MCF 10A (cell line): ENCODE results near the gene ADAP1. TPM values are rescaled to one million over a fixed set of nuclear protein-coding genes. Genes with fewer than 3 reads are reported as not detected.

Source experiments
- BruUV-seq: library from RNA; stranded (reverse); fragments of 400-500 nt; replicated peaks from 2 replicates; lab custom pipeline; 2021; lab: Mats Ljungman, UMichigan
- CTCF ChIA-PET: fragments of 300-600 bp; sonication (Branson Sonifier 250); formaldehyde crosslinking; extraction: SDS; loops from one replicate; lab custom pipeline; 2021; ENCODE audit warnings: antibody characterized with exemption, inconsistent platforms; lab: Yijun Ruan, JAX
- POLR2A ChIA-PET: fragments of 300-600, 350-650 bp; sonication (Branson Sonifier 250); formaldehyde crosslinking; extraction: SDS; loops from one replicate; lab custom pipeline; 2020; ENCODE audit warnings: antibody characterized with exemption, inconsistent platforms; lab: Yijun Ruan, JAX
- DNase-seq: peaks from one replicate; pipeline ENCODE4 v3.0.0-alpha.2; 2018; ENCODE audit not compliant: unreplicated experiment
- H3K27ac Mint-ChIP-seq: one replicate; pipeline ENCODE4 v1.8.0; 2022; ENCODE audit warnings: mild to moderate bottlenecking, low read depth, mixed read lengths; ENCODE audit not compliant: unreplicated experiment
- H3K27me3 Mint-ChIP-seq: one replicate; pipeline ENCODE4 v1.8.0; 2022; ENCODE audit warnings: mixed read lengths; ENCODE audit not compliant: insufficient read depth, unreplicated experiment
- H3K36me3 Mint-ChIP-seq: one replicate; pipeline ENCODE4 v1.8.0; 2022; ENCODE audit warnings: mild to moderate bottlenecking, moderate library complexity, mixed read lengths; ENCODE audit not compliant: insufficient read depth, unreplicated experiment
- H3K4me1 Mint-ChIP-seq: one replicate; pipeline ENCODE4 v1.8.0; 2022; ENCODE audit warnings: mixed read lengths; ENCODE audit not compliant: insufficient read depth, unreplicated experiment
- H3K4me3 Mint-ChIP-seq: one replicate; pipeline ENCODE4 v1.8.0; 2022; ENCODE audit warnings: mild to moderate bottlenecking, moderate library complexity, mixed read lengths; ENCODE audit not compliant: unreplicated experiment
- H3K9me3 Mint-ChIP-seq: one replicate; pipeline ENCODE4 v1.8.0; 2022; ENCODE audit warnings: mixed read lengths; ENCODE audit not compliant: unreplicated experiment
- intact Hi-C: fragments of 100-400 bp; cut with micrococcal nuclease; formaldehyde crosslinking; loops from 2 replicates; pipeline ENCODE4 v1.14.1; 2022
- total RNA-seq: library from RNA; stranded (reverse); gene quantifications from 2 replicates; pipeline ENCODE4 v1.2.3, GENCODE V29; 2022
- TF ChIP-seq, protein P1 (sequence below): fragments of 200-600 bp; IDR thresholded peaks from one replicate; pipeline ENCODE4 v1.8.0; 2022; ENCODE audit warnings: antibody characterized with exemption, mild to moderate bottlenecking; ENCODE audit not compliant: unreplicated experiment

The ADAP1 gene
- total RNA-seq, 1 experiment from 2014 or later = 7.0 TPM

DNA sequence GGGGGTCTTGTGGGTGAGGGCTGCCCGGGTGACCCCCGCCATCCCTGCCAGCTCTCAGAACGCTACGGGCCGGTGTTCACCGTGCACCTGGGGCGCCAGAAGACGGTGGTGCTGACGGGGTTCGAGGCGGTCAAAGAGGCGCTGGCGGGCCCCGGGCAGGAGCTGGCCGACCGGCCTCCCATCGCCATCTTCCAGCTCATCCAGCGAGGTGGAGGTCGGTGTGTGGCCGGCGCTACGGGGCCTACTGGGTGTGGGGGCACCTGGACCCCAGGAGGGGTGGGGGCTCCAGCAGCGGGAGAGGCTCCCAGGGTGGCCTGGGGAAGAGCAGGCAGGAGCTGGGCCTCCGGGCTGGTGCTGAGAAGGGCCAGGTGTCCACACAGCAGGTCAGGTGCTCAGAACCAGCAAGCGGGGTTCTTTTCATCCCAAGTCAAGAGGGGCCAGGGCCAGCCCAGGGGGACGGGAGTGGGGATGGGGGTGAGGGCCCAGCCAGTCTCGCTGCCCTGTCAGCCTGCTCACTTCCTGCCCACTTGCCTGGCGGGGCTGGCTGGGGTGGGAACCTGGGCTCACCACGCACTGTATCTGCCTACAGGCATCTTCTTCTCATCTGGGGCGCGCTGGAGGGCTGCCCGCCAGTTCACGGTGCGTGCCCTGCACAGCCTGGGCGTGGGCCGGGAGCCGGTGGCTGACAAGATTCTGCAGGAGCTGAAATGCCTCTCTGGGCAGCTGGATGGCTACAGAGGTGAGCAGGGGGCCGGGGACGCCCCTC, 30.1 kb upstream of the ADAP1 start:
- no peaks in the 10 kb centered on the region for H3K4me1 Mint-ChIP-seq
- H3K4me3 Mint-ChIP-seq = no peak overlapping the region
- no peak overlapping the region for H3K27ac Mint-ChIP-seq
- ChIA-PET POLR2A (no interaction called here), CTCF (interaction anchor here (0.6 to 1.3 kb wide), 3 partner anchors 8 to 190 kb away, joined by 3 to 4 read pairs (median 3); no protein-coding TSS in a partner anchor)
- no peak for DNase-seq
- BruUV-seq = no TSS peak
- H3K27me3 Mint-ChIP-seq = no peaks in the 10 kb centered on the region
- intact Hi-C loops = no loop called here
- no peaks in the 10 kb centered on the region for H3K36me3 Mint-ChIP-seq
- no peaks in the 10 kb centered on the region for H3K9me3 Mint-ChIP-seq
- TF ChIP-seq, protein P1, sequence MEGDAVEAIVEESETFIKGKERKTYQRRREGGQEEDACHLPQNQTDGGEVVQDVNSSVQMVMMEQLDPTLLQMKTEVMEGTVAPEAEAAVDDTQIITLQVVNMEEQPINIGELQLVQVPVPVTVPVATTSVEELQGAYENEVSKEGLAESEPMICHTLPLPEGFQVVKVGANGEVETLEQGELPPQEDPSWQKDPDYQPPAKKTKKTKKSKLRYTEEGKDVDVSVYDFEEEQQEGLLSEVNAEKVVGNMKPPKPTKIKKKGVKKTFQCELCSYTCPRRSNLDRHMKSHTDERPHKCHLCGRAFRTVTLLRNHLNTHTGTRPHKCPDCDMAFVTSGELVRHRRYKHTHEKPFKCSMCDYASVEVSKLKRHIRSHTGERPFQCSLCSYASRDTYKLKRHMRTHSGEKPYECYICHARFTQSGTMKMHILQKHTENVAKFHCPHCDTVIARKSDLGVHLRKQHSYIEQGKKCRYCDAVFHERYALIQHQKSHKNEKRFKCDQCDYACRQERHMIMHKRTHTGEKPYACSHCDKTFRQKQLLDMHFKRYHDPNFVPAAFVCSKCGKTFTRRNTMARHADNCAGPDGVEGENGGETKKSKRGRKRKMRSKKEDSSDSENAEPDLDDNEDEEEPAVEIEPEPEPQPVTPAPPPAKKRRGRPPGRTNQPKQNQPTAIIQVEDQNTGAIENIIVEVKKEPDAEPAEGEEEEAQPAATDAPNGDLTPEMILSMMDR = no peak

DNA sequence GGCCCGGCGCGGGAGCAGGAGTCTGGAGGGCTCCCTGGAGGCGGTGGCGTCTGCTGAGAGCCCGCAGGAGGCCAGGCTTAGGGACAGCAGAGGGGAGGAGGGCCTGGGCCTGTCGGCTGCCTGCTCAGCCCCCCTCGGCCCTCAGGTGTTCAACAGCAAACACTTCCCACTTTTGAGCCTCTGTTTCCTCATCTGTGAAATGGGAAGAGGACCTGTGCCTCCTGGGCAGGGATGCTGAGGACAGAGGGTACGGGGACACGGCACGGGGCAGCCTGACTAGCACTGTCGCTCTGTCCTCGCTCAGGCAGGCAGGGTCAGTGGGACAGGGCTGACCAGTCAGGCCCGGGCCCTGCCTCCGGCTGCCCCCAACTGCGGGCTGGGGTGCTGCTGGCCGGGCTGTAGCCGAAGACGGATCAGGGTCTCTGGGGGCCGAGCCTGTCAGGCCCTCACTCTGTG, 29.2 kb upstream of the ADAP1 start:
- no peak for DNase-seq
- no TSS peak for BruUV-seq
- ChIA-PET POLR2A (no interaction called here), CTCF (interaction anchor here (1.1 to 3.3 kb wide), 2 partner anchors 9 kb away, joined by 3 to 26 read pairs; no protein-coding TSS in a partner anchor)
- Mint-ChIP-seq H3K27me3 (no peaks in the 10 kb centered on the region), H3K27ac (no peak overlapping the region), H3K9me3 (no peaks in the 10 kb centered on the region), H3K4me3 (no peak overlapping the region), H3K36me3 (no peaks in the 10 kb centered on the region), H3K4me1 (no peaks in the 10 kb centered on the region)
- TF ChIP-seq, protein P1 = no peak
- intact Hi-C loops = no loop called here

DNA sequence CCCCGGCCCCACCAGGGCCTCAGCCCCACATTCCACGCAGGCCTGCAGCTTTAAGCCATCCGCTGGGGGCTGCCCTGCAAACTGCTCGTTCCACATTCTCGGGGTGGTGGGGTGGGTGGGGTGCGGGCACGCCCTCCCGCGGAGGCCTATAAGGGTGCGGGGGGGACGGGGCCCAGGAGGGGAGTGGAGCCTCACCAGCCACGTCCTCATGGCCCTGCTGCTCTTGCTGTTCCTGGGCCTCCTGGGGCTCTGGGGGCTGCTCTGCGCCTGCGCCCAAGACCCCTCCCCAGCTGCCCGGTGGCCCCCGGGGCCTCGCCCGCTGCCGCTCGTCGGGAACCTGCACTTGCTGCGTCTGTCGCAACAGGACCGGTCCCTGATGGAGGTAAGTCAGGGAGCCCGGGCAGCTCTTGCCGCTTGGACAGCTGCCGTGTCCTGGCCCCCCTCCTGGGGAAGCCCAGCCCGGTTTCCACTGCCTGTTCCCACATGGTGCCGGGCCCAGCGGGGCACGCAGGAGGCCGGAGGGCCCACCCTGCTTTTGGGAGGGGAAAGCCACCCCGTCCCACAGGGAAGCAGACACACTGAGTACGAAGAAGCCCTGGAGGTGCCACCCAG, 28.6 kb upstream of the ADAP1 start, which contains the start of gene CYP2W1:
TSS of gene CYP2W1 (plus strand) at position 178 of the 612 bp plus-strand sequence. CDS start at position 209, 31 bp downstream.
- CTCF ChIA-PET = interaction anchor here (0.6 to 3.3 kb wide), 3 partner anchors 8 to 193 kb away, joined by 3 to 26 read pairs (median 3); no protein-coding TSS in a partner anchor

More for the DNA sequence above, 28.6 kb upstream of the ADAP1 start, which contains the start of gene CYP2W1:
- no peaks in the 10 kb centered on the region for H3K9me3 Mint-ChIP-seq
- no peak for DNase-seq
- no peak within 1 kb of the TSS for H3K4me3 Mint-ChIP-seq
- POLR2A ChIA-PET = no interaction called here
- TF ChIP-seq, protein P1 = no peak
- intact Hi-C loops = no loop called here
- BruUV-seq = no TSS peak
- H3K36me3 Mint-ChIP-seq = peaks cover 2% of the 10 kb centered on the region
- no peaks in the 10 kb centered on the region for H3K4me1 Mint-ChIP-seq
- no peaks in the 10 kb centered on the region for H3K27me3 Mint-ChIP-seq
- no peak within 1 kb of the TSS for H3K27ac Mint-ChIP-seq
